ENCODE data around the gene SLC7A8.

DNA sequence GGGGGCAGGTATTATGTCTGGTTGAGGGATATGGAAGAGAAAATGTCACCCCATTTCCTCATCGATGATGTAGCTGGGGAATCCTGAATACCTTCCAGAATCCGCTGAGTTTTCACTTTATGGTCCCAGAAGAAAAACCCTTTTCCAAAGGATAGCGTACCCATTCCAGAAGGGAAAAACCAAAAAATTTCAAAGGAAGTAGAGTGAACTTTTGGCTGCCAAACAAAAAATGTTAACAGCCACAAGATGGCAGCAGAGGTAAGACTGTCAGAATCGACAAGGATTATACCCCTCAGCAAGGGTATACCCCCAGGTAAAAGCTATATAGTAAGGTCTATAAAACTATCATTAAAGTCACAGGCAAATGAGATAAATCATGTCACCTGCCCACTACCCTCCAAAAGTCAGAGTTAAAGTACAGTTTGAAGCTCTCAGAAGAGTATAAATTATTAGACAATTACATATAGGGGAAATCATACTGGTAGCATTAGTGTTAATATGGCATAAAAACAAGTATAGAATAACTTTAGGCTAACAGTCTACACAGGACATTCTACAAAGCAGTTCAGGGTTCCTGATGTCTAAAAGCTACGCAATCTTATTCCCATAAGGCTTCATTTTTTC is 106.6 kb downstream of the SLC7A8 start:
- TF ChIP-seq CTCF (IDR thresholded peaks at IDR 0.05), result peak; percentile 39 to 60 (median 53)
- TF ChIP-seq POLR2A (IDR thresholded peaks at IDR 0.05), result no peak
- TF ChIP-seq EP300 (IDR thresholded peaks at IDR 0.05), result no peak

Data from tibial nerve (tissue), 4 donors.